CD14-positive monocyte (primary cell): ENCODE results near the gene ADAMTSL3. TPM values are rescaled to one million over a fixed set of nuclear protein-coding genes. Genes with fewer than 3 reads are reported as not detected.

ENCODE experiments used
- DNase-seq, 3 donors: peaks; one replicate each; pipeline ENCODE4 v3.0.0-alpha.2; 2011 to 2022
- H2AFZ ChIP-seq: 2 replicates; pipeline ENCODE4 v1.6.0; 2012; ENCODE audit warnings: mild to moderate bottlenecking, low read depth, low read length, inconsistent platforms; ENCODE audit not compliant: insufficient read depth, poor library complexity, severe bottlenecking
- H3K27ac ChIP-seq, 2 donors: 1 replicate in 1 of 2; 2 replicates in 1 of 2; pipeline ENCODE4 v1.5.1; 2012 to 2013; ENCODE audit warnings: low read length in 2 of 2, control low read depth in 1 of 2, inconsistent platforms in 1 of 2, low read depth in 1 of 2, mild to moderate bottlenecking in 1 of 2
- H3K27me3 ChIP-seq, 2 donors: one replicate each; pipeline versions ENCODE4 v1.6.0 to v1.6.1; 2011 to 2013; ENCODE audit warnings: low read length in 2 of 2; ENCODE audit not compliant: control insufficient read depth in 2 of 2, insufficient read depth in 2 of 2
- H3K36me3 ChIP-seq, 2 donors: replicated peaks in 1 of 2; 1 replicate in 1 of 2; 2 replicates in 1 of 2; pipeline versions ENCODE4 v1.5.1 to v1.6.1; 2012 to 2013; ENCODE audit warnings: low read length in 2 of 2, control low read depth in 1 of 2, inconsistent platforms in 1 of 2, mild to moderate bottlenecking in 1 of 2; ENCODE audit not compliant: insufficient read depth in 2 of 2, control insufficient read depth in 1 of 2
- H3K4me1 ChIP-seq, 2 donors: 1 replicate in 1 of 2; 2 replicates in 1 of 2; pipeline versions ENCODE4 v1.5.1 to v1.6.1; 2012 to 2013; ENCODE audit warnings: low read length in 2 of 2, control low read depth in 1 of 2, inconsistent platforms in 1 of 2, mild to moderate bottlenecking in 1 of 2, moderate library complexity in 1 of 2; ENCODE audit not compliant: insufficient read depth in 2 of 2, control insufficient read depth in 1 of 2
- H3K4me2 ChIP-seq: replicated peaks from 2 replicates; pipeline ENCODE3; 2012; ENCODE audit warnings: low read length, moderate library complexity, mild to moderate bottlenecking; ENCODE audit not compliant: poor library complexity, severe bottlenecking; ENCODE audit errors: extremely low read depth
- H3K4me3 ChIP-seq, 3 experiments: fragments of 200-600 bp in 1 of 3; sonication (generic) in 1 of 3; replicated peaks in 1 of 3; 1 replicate in 2 of 3; 2 replicates in 1 of 3; pipeline ENCODE4 v1.5.1; 2011 to 2013; ENCODE audit warnings: low read length in 3 of 3, mild to moderate bottlenecking in 3 of 3, control low read depth in 2 of 3, low read depth in 2 of 3, inconsistent platforms in 1 of 3, moderate library complexity in 1 of 3
- H3K79me2 ChIP-seq: 2 replicates; pipeline ENCODE4 v1.6.0; 2012; ENCODE audit warnings: mild to moderate bottlenecking, control low read depth, inconsistent platforms, low read length, moderate library complexity; ENCODE audit not compliant: insufficient read depth
- H3K9ac ChIP-seq: 2 replicates; pipeline ENCODE4 v1.6.0; 2017; ENCODE audit warnings: low read length, mild to moderate bottlenecking; ENCODE audit not compliant: insufficient read depth, poor library complexity, severe bottlenecking
- H3K9me3 ChIP-seq, 2 donors: replicated peaks in 1 of 2; 1 replicate in 1 of 2; 2 replicates in 1 of 2; pipeline versions ENCODE4 v1.5.1 to v1.6.1; 2012 to 2013; ENCODE audit warnings: low read length in 2 of 2, control low read depth in 1 of 2; ENCODE audit not compliant: control insufficient read depth in 1 of 2, insufficient read depth in 1 of 2
- H4K20me1 ChIP-seq: 2 replicates; pipeline ENCODE4 v1.6.0; 2012; ENCODE audit warnings: mild to moderate bottlenecking, low read length, control low read depth, moderate library complexity; ENCODE audit not compliant: insufficient read depth
- H3K27ac Mint-ChIP-seq, 7 donors: one replicate each; pipeline ENCODE4 v1.8.0; 2020; ENCODE audit warnings: mild to moderate bottlenecking in 7 of 7, mixed read lengths in 7 of 7, moderate library complexity in 6 of 7, inconsistent platforms in 2 of 7
- H3K27me3 Mint-ChIP-seq, 3 donors: one replicate each; pipeline ENCODE4 v1.8.0; 2021 to 2022; ENCODE audit warnings: low read depth in 3 of 3, mild to moderate bottlenecking in 3 of 3, mixed read lengths in 3 of 3, moderate library complexity in 3 of 3, inconsistent platforms in 1 of 3
- H3K36me3 Mint-ChIP-seq, 2 donors: one replicate each; pipeline ENCODE4 v1.8.0; 2020; ENCODE audit warnings: mixed read lengths in 2 of 2, inconsistent platforms in 1 of 2, mild to moderate bottlenecking in 1 of 2
- H3K4me1 Mint-ChIP-seq: one replicate; pipeline ENCODE4 v1.8.0; 2020; ENCODE audit warnings: mild to moderate bottlenecking, mixed read lengths
- H3K4me3 Mint-ChIP-seq, 2 donors: one replicate each; pipeline ENCODE4 v1.8.0; 2020; ENCODE audit warnings: mild to moderate bottlenecking in 2 of 2, mixed read lengths in 2 of 2, moderate library complexity in 1 of 2
- H3K9me3 Mint-ChIP-seq, 7 donors: one replicate each; pipeline ENCODE4 v1.8.0; 2020 to 2022; ENCODE audit warnings: mixed read lengths in 7 of 7, mild to moderate bottlenecking in 6 of 7, moderate library complexity in 6 of 7, inconsistent platforms in 2 of 7
- WGBS: methylation state at CpG from one replicate; pipeline ENCODE4 v1.1.5; 2013; ENCODE audit warnings: missing lambda C conversion rate; ENCODE audit not compliant: insufficient coverage; 5-methylcytosine and 5-hydroxymethylcytosine counted together
- intact Hi-C, 2 donors: fragments of 100-400 bp; cut with micrococcal nuclease; formaldehyde crosslinking; loops; one replicate each; pipeline versions ENCODE4 v1.15.0 to v1.15.1; 2023
- polyA plus RNA-seq, 3 donors: library from polyadenylated mRNA; depleted of rRNA in 1 of 3; unstranded in 2 of 3; stranded (reverse) in 1 of 3; fragments of 300-500 nt in 2 of 3; fragments of >200 nt in 1 of 3; fragmentation: Illumina TruSeq in 2 of 3; gene quantifications; 1 replicate in 2 of 3; 2 replicates in 1 of 3; pipeline ENCODE4 v1.2.3, GENCODE V29; 2012 to 2021
- TF ChIP-seq, protein P1 (sequence below): fragments of 200-600 bp; IDR thresholded peaks from one replicate; pipeline ENCODE4 v1.8.0; 2022; ENCODE audit warnings: antibody characterized with exemption, mild to moderate bottlenecking

ADAMTSL3 gene
- polyA plus RNA-seq, 3 donors = not detected

DNA sequence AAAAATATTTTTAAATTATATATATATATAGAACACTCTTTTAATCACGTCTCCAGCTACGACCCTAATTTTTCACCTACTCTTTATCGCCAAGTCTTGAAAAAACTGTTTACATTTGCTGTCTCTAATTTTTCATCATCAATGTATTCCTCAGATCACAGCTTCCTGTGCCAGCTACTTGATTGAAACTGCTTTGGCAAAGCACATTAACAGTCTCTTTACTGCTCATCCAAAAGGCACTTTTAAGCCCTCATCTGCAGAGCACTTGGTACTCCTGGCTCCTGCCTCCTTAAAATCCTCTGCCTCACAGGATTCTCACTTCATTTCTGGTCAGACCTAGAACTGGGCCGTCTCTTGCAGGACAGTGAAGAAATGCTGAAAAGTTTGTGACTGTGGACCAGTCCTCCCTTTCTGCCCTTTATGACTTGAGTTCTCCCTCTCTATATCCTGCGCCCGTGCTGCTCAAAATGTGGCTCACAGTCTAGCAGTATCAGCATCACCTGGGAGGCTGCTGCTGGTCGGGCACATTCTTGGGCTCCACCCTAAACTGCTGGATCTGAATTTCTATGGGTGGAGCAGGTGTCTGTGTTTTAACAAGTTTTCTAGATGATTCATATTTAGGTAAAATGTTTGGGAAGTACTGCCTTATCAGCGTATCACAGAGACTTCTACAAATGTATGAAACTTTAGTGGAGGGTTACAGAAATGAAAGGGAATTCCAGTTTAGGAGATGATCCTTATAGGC is 196.8 kb downstream of the ADAMTSL3 start:
- no peaks in the 10 kb centered on the region for H3K9me3 Mint-ChIP-seq
- Histone ChIP-seq H3K9me3 (no peaks in the 10 kb centered on the region), H4K20me1 (no peaks in the 10 kb centered on the region), H3K4me3 (no peak overlapping the region), H3K27ac (no peak overlapping the region), H3K27me3 (no peaks in the 10 kb centered on the region), H2AFZ (no peak overlapping the region), H3K79me2 (no peaks in the 10 kb centered on the region), H3K9ac (no peak overlapping the region), H3K4me1 (peaks cover 0 to 5% of the 10 kb centered on the region in 2 donors), H3K36me3 (no peaks in the 10 kb centered on the region), H3K4me2 (no peak overlapping the region)
- TF ChIP-seq, protein P1, sequence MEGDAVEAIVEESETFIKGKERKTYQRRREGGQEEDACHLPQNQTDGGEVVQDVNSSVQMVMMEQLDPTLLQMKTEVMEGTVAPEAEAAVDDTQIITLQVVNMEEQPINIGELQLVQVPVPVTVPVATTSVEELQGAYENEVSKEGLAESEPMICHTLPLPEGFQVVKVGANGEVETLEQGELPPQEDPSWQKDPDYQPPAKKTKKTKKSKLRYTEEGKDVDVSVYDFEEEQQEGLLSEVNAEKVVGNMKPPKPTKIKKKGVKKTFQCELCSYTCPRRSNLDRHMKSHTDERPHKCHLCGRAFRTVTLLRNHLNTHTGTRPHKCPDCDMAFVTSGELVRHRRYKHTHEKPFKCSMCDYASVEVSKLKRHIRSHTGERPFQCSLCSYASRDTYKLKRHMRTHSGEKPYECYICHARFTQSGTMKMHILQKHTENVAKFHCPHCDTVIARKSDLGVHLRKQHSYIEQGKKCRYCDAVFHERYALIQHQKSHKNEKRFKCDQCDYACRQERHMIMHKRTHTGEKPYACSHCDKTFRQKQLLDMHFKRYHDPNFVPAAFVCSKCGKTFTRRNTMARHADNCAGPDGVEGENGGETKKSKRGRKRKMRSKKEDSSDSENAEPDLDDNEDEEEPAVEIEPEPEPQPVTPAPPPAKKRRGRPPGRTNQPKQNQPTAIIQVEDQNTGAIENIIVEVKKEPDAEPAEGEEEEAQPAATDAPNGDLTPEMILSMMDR = no peak
- H3K4me1 Mint-ChIP-seq = peaks cover 3% of the 10 kb centered on the region
- intact Hi-C loops = no loop called here
- H3K27me3 Mint-ChIP-seq = peaks cover 0 to 4% (median 0%) of the 10 kb centered on the region in 3 donors
- no peak for DNase-seq
- H3K27ac Mint-ChIP-seq = no peak overlapping the region
- peak overlapping the region in 1 of 2 donors; percentile 6 for H3K4me3 Mint-ChIP-seq
- H3K36me3 Mint-ChIP-seq = no peaks in the 10 kb centered on the region
- 93% methylated on average over 3 of the region's 8 CpGs for WGBS

DNA sequence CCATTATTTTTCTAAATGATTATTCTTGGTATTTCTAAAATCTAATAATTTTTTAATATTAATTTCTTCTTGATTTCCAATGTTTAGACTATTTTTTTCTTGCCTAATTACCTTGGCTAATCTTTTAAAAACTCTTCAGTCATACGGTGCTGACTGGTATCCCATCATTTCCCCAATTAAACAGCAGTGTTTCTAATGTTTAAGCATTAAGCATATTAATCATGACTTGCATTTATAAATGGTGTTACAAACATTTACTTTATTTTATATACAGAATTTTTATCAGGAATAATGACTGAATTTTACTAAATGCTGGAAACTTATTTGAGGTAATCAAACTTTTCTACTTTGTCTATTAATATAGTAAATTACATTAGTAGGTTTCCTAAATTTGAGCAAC is 199.3 kb downstream of the ADAMTSL3 start:
- H3K79me2 ChIP-seq = no peaks in the 10 kb centered on the region
- TF ChIP-seq, protein P1 = no peak
- H3K36me3 Mint-ChIP-seq = no peaks in the 10 kb centered on the region
- H3K27me3 Mint-ChIP-seq = peaks cover 0 to 4% (median 0%) of the 10 kb centered on the region in 3 donors
- H3K4me2 ChIP-seq = no peak overlapping the region
- no peaks in the 10 kb centered on the region for H3K36me3 ChIP-seq
- no peak overlapping the region for H3K27ac ChIP-seq
- H3K4me3 Mint-ChIP-seq = no peak overlapping the region
- no peak overlapping the region for H3K4me3 ChIP-seq
- no peaks in the 10 kb centered on the region for H3K9me3 ChIP-seq
- no peaks in the 10 kb centered on the region for H3K4me1 ChIP-seq
- no peaks in the 10 kb centered on the region for H3K4me1 Mint-ChIP-seq
- H3K27ac Mint-ChIP-seq = no peak overlapping the region
- no peak for DNase-seq
- H3K9ac ChIP-seq = no peak overlapping the region
- intact Hi-C loops = no loop called here
- no peak overlapping the region for H2AFZ ChIP-seq
- H4K20me1 ChIP-seq = no peaks in the 10 kb centered on the region
- H3K27me3 ChIP-seq = no peaks in the 10 kb centered on the region
- H3K9me3 Mint-ChIP-seq = peaks cover 0 to 2% (median 0%) of the 10 kb centered on the region in 7 donors
- no CpG with 5 or more reads among the region's 1 CpG for WGBS
